GM12874 (cell line): ENCODE measurements around the gene DDX49.

Experiments used
- CTCF ChIP-seq: IDR thresholded peaks from 2 replicates; pipeline ENCODE4 v1.5.1; 2011; ENCODE audit warnings: low read depth, mild to moderate bottlenecking, control low read depth, low read length, moderate library complexity; ENCODE audit not compliant: insufficient read depth

The DDX49 gene

GRCh38 chr19:18967358-18968146 lies 48.0 kb downstream of the DDX49 start:
- no peak for TF ChIP-seq CTCF

- TF ChIP-seq CTCF, result no peak
These were observed 50.6 kb downstream of the DDX49 start for GRCh38 chr19:18969931-18970659.

- no peak for TF ChIP-seq CTCF
These were observed 52.8 kb downstream of the DDX49 start for GRCh38 chr19:18972301-18972811.

DNA sequence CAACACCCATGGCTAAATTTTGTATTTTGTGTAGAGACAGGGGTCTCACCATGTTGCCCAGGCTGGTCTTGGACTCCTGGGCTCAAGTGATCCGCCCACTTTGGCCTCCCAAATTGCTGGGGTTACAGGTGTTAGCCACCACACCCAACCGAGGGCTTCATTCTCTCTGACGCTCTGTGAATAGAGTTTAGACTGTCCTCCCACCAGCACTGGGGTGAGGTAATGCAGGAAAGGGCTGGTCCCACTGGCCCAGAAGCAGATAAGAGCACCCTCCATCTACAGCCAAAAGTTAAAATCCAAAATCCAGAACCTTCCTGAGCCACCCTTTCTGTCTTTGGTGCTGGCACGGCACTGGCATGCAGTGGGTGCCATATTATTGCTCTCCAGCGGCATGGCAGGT lies 53.3 kb downstream of the DDX49 start:
- TF ChIP-seq CTCF, result no peak

DNA sequence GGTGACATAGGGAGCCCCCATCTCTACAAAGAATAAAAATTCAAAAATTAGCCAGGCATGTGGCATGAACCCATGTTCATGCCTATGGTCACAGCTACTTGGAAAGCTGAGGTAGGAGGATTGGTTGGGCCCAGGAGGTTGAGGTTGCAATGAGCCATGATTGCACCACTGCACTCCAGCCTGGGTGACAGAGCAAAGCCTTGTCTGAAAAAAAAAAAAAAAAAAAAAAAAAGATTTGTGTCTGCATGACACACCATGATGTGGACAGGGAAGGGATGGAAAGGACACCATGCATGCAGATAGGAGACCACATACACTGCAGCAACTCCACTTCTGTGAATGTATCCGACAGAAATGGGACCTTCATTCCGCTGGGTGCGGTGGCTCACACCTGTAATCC lies 55.5 kb downstream of the DDX49 start:
- no peak for TF ChIP-seq CTCF

DNA sequence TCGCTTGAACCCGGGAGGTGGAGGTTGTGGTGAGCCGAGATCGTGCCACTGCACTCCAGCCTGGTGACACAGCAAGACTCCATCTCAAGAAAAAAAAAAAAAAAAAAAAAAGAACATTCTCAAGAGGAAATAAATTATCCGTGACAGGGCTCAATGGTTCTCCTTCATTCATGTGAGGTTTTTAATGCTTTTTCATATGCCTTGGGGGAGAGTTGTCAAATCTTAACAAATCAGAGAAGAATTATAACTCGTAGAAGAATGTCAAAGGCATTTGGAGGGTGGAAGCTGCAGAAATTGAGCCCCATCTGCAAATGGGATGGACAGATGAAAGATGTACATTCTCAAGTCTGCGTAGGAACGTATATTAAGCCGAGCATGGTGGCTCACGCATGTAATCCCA lies 56.4 kb downstream of the DDX49 start:
- TF ChIP-seq CTCF, result no peak
